B cell (primary cell): ENCODE results near the gene PRSS23. TPM values are rescaled to one million over a fixed set of nuclear protein-coding genes. Genes with fewer than 3 reads are reported as not detected.

Experiments
- ATAC-seq: fragments of 200-7000 bp; cut with Tn5 transposase; one replicate; pipeline ENCODE4 v1.10.0; 2021; ENCODE audit warnings: low read depth, mild to moderate bottlenecking, moderate number of reproducible peaks, moderate library complexity
- CTCF ChIA-PET: fragments of 350-600 bp; sonication (Branson Sonifier 250); formaldehyde crosslinking; loops from one replicate; lab custom pipeline; 2021; ENCODE audit warnings: antibody characterized with exemption, inconsistent platforms; lab: Charles Lee
- POLR2A ChIA-PET: fragments of 350-600 bp; sonication (Branson Sonifier 250); formaldehyde crosslinking; loops from one replicate; lab custom pipeline; 2021; ENCODE audit warnings: antibody characterized with exemption; lab: Charles Lee
- DNase-seq: peaks from one replicate; pipeline ENCODE4 v3.0.0; 2013
- H2AFZ ChIP-seq: 2 replicates; pipeline ENCODE4 v1.6.1; 2012; ENCODE audit warnings: mild to moderate bottlenecking, low read depth, low read length; ENCODE audit not compliant: insufficient read depth, poor library complexity, severe bottlenecking
- H3K27ac ChIP-seq, 2 donors: 1 replicate in 1 of 2; 2 replicates in 1 of 2; pipeline ENCODE4 v1.5.1; 2012 to 2013; ENCODE audit warnings: low read length in 2 of 2, mild to moderate bottlenecking in 2 of 2, moderate library complexity in 1 of 2
- H3K27me3 ChIP-seq, 4 experiments: fragments of 200-600 bp in 1 of 4; sonication (generic) in 1 of 4; replicated peaks in 1 of 4; 1 replicate in 2 of 4; 2 replicates in 2 of 4; pipeline versions ENCODE4 v1.6.1 to v1.7.0; 2013 to 2016; ENCODE audit warnings: low read length in 3 of 4, mild to moderate bottlenecking in 2 of 4, mixed read lengths in 1 of 4, moderate library complexity in 1 of 4; ENCODE audit not compliant: insufficient read depth in 4 of 4, control insufficient read depth in 3 of 4; ENCODE audit errors: control extremely low read depth in 1 of 4
- H3K36me3 ChIP-seq, 2 experiments: replicated peaks in 1 of 2; 1 replicate in 1 of 2; 2 replicates in 1 of 2; pipeline versions ENCODE4 v1.6.1 to v1.7.1; 2013; ENCODE audit warnings: low read length in 1 of 2; ENCODE audit not compliant: insufficient read depth in 2 of 2, control insufficient read depth in 1 of 2; ENCODE audit errors: control extremely low read depth in 1 of 2, extremely low read depth in 1 of 2
- H3K4me1 ChIP-seq, 2 donors: fragments of 200-600 bp in 1 of 2; sonication (generic) in 1 of 2; 1 replicate in 1 of 2; 2 replicates in 1 of 2; pipeline versions ENCODE4 v1.5.1 to v1.6.1; 2013 to 2017; ENCODE audit warnings: low read length in 2 of 2; ENCODE audit not compliant: control insufficient read depth in 2 of 2, insufficient read depth in 2 of 2
- H3K4me2 ChIP-seq: replicated peaks from 2 replicates; pipeline ENCODE3; 2012; ENCODE audit warnings: mild to moderate bottlenecking, low read depth, low read length; ENCODE audit not compliant: poor library complexity, severe bottlenecking
- H3K4me3 ChIP-seq, 5 experiments: fragments of 200-600 bp in 1 of 5; sonication (generic) in 1 of 5; 1 replicate in 3 of 5; 2 replicates in 2 of 5; pipeline versions ENCODE4 v1.5.1 to v1.7.0; 2011 to 2016; ENCODE audit warnings: low read length in 4 of 5, mild to moderate bottlenecking in 4 of 5, low read depth in 2 of 5, control low read depth in 1 of 5, moderate library complexity in 1 of 5; ENCODE audit not compliant: insufficient read depth in 1 of 5; ENCODE audit errors: control extremely low read depth in 1 of 5, extremely low read depth in 1 of 5
- H3K79me2 ChIP-seq: fragments of 200-600 bp; sonication (generic); one replicate; pipeline ENCODE4 v1.6.0; 2016; ENCODE audit warnings: low read length; ENCODE audit not compliant: control insufficient read depth, insufficient read depth
- H3K9ac ChIP-seq: fragments of 200-600 bp; sonication (generic); 2 replicates; pipeline ENCODE4 v1.6.1; 2017; ENCODE audit warnings: mild to moderate bottlenecking, low read length, moderate library complexity
- H3K9me3 ChIP-seq, 3 donors: one replicate each; pipeline versions ENCODE4 v1.6.1 to v1.7.1; 2013; ENCODE audit warnings: low read length in 2 of 3; ENCODE audit not compliant: control insufficient read depth in 2 of 3, insufficient read depth in 1 of 3; ENCODE audit errors: control extremely low read depth in 1 of 3
- H4K20me1 ChIP-seq: 2 replicates; pipeline ENCODE4 v1.6.0; 2012; ENCODE audit warnings: mild to moderate bottlenecking, low read length; ENCODE audit not compliant: insufficient read depth, control insufficient read depth, poor library complexity, severe bottlenecking
- H3K27ac Mint-ChIP-seq: one replicate; pipeline ENCODE4 v1.8.0; 2021; ENCODE audit warnings: mixed read lengths
- H3K27me3 Mint-ChIP-seq: one replicate; pipeline ENCODE4 v1.8.0; 2021; ENCODE audit warnings: mixed read lengths
- H3K4me1 Mint-ChIP-seq: one replicate; pipeline ENCODE4 v1.8.0; 2021; ENCODE audit warnings: mixed read lengths
- H3K4me3 Mint-ChIP-seq: one replicate; pipeline ENCODE4 v1.8.0; 2021; ENCODE audit warnings: mixed read lengths
- H3K9me3 Mint-ChIP-seq: one replicate; pipeline ENCODE4 v1.8.0; 2022; ENCODE audit warnings: mixed read lengths; ENCODE audit not compliant: insufficient read depth
- EZH2 ChIP-seq: IDR thresholded peaks from 2 replicates; pipeline ENCODE4 v1.6.1; 2012; ENCODE audit warnings: borderline replicate concordance, low read depth, mild to moderate bottlenecking, moderate library complexity, low read length; ENCODE audit not compliant: insufficient read depth, poor library complexity, severe bottlenecking
- WGBS: methylation state at CpG from one replicate; pipeline ENCODE4 v1.1.5; 2013; ENCODE audit warnings: missing lambda C conversion rate; ENCODE audit not compliant: insufficient coverage; 5-methylcytosine and 5-hydroxymethylcytosine counted together
- intact Hi-C: fragments of 100-400 bp; cut with micrococcal nuclease; formaldehyde crosslinking; loops from one replicate; pipeline ENCODE4 v1.10.0; 2022
- polyA plus RNA-seq: library from polyadenylated mRNA; depleted of rRNA; stranded (reverse); fragments of >200 nt; gene quantifications from 2 replicates; pipeline ENCODE4 v1.2.3, GENCODE V29; 2012
- total RNA-seq, 2 donors: library from RNA; stranded (reverse); fragments of 120-200 nt in 1 of 2; gene quantifications; 1 replicate in 1 of 2; 2 replicates in 1 of 2; pipeline versions ENCODE4 v1.2.3 to v1.2.4, GENCODE V29; 2013 to 2022
- TF ChIP-seq, protein P1 (sequence below): fragments of 200-600 bp; IDR thresholded peaks from one replicate; pipeline ENCODE4 v1.8.0; 2022; ENCODE audit warnings: antibody characterized with exemption, mild to moderate bottlenecking

PRSS23 gene
- total and polyA plus RNA-seq, 2 donors (not counting 1 experiment from before 2014, with no cell fraction given), result 0.03 TPM; not detected in 1

DNA sequence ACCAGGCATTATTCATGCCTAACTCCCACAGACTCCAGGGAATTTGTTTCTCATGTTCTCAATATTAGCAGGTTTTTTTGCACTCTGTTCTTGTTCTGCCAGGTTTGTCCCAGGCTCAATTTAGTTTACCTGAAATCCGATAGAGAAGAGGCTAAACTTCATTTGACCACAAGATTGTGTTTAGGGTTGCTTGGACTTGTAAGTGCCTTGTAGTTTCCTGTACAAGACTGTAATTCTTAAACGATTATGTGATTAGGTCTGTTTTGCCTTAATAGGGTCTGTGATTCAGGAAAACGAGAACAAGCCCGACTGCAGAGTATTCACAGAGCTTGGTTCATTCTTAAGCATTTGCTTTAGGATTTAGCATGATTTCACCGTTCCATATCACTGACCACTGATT is 1.8 kb downstream of the PRSS23 start:
- Histone ChIP-seq H3K4me1 (peaks cover 8% of the 10 kb centered on the region in 2 donors), H3K36me3 (no peaks in the 10 kb centered on the region), H4K20me1 (no peaks in the 10 kb centered on the region), H3K79me2 (no peaks in the 10 kb centered on the region), H3K4me3 (no peak overlapping the region), H3K9ac (no peak overlapping the region), H3K4me2 (no peak overlapping the region), H3K27ac (no peak overlapping the region), H3K27me3 (peaks cover 0 to 27% (median 14%) of the 10 kb centered on the region in 4 experiments), H3K9me3 (no peaks in the 10 kb centered on the region), H2AFZ (no peak overlapping the region)
- ATAC-seq, result no peak
- H3K27ac Mint-ChIP-seq, result no peak overlapping the region
- ChIA-PET CTCF (no interaction called here), POLR2A (no interaction called here)
- TF ChIP-seq EZH2, result no peak
- TF ChIP-seq, protein P1, sequence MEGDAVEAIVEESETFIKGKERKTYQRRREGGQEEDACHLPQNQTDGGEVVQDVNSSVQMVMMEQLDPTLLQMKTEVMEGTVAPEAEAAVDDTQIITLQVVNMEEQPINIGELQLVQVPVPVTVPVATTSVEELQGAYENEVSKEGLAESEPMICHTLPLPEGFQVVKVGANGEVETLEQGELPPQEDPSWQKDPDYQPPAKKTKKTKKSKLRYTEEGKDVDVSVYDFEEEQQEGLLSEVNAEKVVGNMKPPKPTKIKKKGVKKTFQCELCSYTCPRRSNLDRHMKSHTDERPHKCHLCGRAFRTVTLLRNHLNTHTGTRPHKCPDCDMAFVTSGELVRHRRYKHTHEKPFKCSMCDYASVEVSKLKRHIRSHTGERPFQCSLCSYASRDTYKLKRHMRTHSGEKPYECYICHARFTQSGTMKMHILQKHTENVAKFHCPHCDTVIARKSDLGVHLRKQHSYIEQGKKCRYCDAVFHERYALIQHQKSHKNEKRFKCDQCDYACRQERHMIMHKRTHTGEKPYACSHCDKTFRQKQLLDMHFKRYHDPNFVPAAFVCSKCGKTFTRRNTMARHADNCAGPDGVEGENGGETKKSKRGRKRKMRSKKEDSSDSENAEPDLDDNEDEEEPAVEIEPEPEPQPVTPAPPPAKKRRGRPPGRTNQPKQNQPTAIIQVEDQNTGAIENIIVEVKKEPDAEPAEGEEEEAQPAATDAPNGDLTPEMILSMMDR, result no peak
- H3K9me3 Mint-ChIP-seq, result no peaks in the 10 kb centered on the region
- no peak for DNase-seq
- no peak overlapping the region for H3K4me3 Mint-ChIP-seq
- peaks cover 12% of the 10 kb centered on the region for H3K4me1 Mint-ChIP-seq
- intact Hi-C loops, result no loop called here
- H3K27me3 Mint-ChIP-seq, result peaks cover 52% of the 10 kb centered on the region
- 60% methylated on average over 5 of the region's 5 CpGs for WGBS

DNA sequence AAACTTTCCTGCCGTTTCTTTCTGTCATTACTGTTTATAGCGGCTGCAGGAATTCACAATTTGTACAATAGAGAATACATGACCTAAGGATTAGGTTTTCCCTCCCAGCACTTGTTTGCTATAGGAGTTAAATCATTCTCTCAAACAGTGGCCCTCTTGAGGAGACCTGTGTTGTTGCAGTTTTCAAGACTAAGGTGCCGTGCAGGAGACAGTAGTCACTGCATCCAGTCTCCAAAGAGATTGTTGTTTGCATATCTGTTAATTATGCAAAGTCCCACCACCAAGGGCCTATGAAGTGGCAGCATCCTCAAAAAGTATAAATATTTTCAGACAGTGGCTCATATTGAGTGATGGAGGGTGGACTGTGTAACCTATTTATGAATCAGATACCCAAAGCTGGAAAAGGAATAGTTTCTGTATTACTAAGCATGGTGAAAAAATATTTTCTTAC is 2.3 kb downstream of the PRSS23 start:
- WGBS, result no CpG with 5 or more reads among the region's 3 CpGs
- Histone ChIP-seq H3K9ac (no peak overlapping the region), H3K79me2 (no peaks in the 10 kb centered on the region), H3K4me3 (no peak overlapping the region), H3K27me3 (peaks cover 0 to 27% (median 14%) of the 10 kb centered on the region in 4 experiments), H2AFZ (no peak overlapping the region), H3K27ac (no peak overlapping the region), H3K9me3 (no peaks in the 10 kb centered on the region), H4K20me1 (no peaks in the 10 kb centered on the region), H3K36me3 (no peaks in the 10 kb centered on the region), H3K4me1 (peaks cover 8% of the 10 kb centered on the region in 2 donors), H3K4me2 (no peak overlapping the region)
- POLR2A ChIA-PET, result no interaction called here
- CTCF ChIA-PET, result no interaction called here
- intact Hi-C loops, result no loop called here
- DNase-seq (no peak), ATAC-seq (no peak)
- no peak overlapping the region for H3K27ac Mint-ChIP-seq
- TF ChIP-seq EZH2, result no peak
- TF ChIP-seq, protein P1, result peak; percentile 13
- no peaks in the 10 kb centered on the region for H3K9me3 Mint-ChIP-seq
- H3K4me3 Mint-ChIP-seq, result no peak overlapping the region
- H3K4me1 Mint-ChIP-seq, result peaks cover 12% of the 10 kb centered on the region
- peaks cover 52% of the 10 kb centered on the region for H3K27me3 Mint-ChIP-seq
